HUES48 (cell line): ENCODE results near the gene ACRBP.
A peak's percentile ranks its signal among the peaks of the same experiment; 100 is the strongest.

Source experiments
- H3K27ac ChIP-seq: one replicate; pipeline ENCODE4 v1.7.0; 2013; ENCODE audit warnings: low read depth, low read length, inconsistent platforms
- H3K27me3 ChIP-seq: 2 replicates; pipeline ENCODE4 v1.6.1; 2013; ENCODE audit warnings: mild to moderate bottlenecking, low read length; ENCODE audit not compliant: control insufficient read depth, insufficient read depth
- H3K36me3 ChIP-seq: 2 replicates; pipeline ENCODE4 v1.6.1; 2013; ENCODE audit warnings: low read length; ENCODE audit not compliant: control insufficient read depth, insufficient read depth
- H3K4me1 ChIP-seq: 2 replicates; pipeline ENCODE4 v1.6.1; 2013; ENCODE audit warnings: mild to moderate bottlenecking, low read length; ENCODE audit not compliant: control insufficient read depth, insufficient read depth
- H3K4me3 ChIP-seq: 2 replicates; pipeline ENCODE4 v1.5.1; 2013; ENCODE audit warnings: mild to moderate bottlenecking, low read depth, low read length
- H3K9ac ChIP-seq: 2 replicates; pipeline ENCODE4 v1.6.1; 2013; ENCODE audit warnings: mild to moderate bottlenecking, low read depth, low read length, moderate library complexity
- H3K9me3 ChIP-seq: 2 replicates; pipeline ENCODE4 v1.6.1; 2013; ENCODE audit warnings: low read length; ENCODE audit not compliant: control insufficient read depth, insufficient read depth

The ACRBP gene

GRCh38 chr12:6676962-6677361 lies 29.7 kb upstream of the ACRBP start:
- Histone ChIP-seq H3K9me3 (no peaks in the 10 kb centered on the region), H3K9ac (no peak overlapping the region), H3K4me1 (no peaks in the 10 kb centered on the region), H3K36me3 (peaks cover 92% of the 10 kb centered on the region), H3K4me3 (no peak overlapping the region), H3K27me3 (no peaks in the 10 kb centered on the region), H3K27ac (no peak overlapping the region)

DNA sequence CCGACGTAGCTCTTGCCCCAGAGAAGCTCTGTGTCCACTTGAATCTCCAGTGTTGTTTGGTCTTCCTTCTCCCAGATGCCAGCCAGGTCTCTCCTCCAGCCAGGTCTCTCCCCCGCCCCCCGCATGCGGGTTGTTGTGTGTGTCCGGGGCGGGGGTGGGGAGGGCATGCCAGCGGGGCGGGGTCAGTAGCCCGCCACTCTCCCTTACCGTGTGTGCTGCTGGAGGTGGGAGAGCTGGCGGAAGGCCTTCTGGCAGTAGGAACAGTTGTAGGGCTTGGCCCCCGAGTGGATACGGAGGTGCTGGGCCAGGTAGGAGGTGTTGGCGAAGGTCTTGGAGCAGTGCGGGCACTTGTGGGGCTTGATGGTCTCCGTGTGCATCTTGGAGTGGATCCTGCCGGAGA lies 24.9 kb upstream of the ACRBP start:
- H3K27ac ChIP-seq, result no peak overlapping the region
- no peaks in the 10 kb centered on the region for H3K9me3 ChIP-seq
- H3K36me3 ChIP-seq, result peaks cover 93% of the 10 kb centered on the region
- no peak overlapping the region for H3K9ac ChIP-seq
- no peak overlapping the region for H3K4me3 ChIP-seq
- no peaks in the 10 kb centered on the region for H3K4me1 ChIP-seq
- H3K27me3 ChIP-seq, result no peaks in the 10 kb centered on the region

DNA sequence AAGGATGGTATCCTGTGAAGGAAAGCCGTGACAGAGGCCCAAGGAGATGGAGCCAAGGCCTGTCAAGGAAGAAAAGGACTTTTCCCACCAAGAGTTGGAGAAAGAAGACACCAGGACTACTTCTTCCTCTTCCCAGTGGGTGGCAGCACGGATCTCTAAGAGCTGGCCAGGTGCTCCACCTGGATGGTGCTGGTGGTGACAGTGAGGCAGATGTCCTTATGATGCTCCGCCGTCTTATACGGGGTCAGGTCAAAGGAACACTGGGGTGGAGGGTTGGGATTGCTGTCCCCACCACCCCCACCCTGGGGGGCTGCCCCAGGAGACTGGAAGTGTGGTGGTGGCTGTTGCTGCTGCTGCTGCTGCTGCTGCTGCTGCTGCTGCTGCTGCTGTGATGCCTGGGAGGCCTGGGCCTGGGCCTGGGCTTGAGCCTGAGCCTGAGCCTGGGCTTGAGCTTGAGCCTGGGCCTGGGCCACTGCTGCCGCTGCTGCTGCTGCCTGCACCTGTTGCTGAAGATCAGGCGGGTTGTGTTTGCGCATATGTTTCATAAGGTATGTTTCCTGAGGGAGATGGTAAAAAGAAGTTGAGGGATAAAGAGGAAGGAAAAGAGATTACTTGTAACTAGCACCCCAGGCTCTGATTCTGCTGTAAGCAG lies 20.5 kb upstream of the ACRBP start:
- H3K36me3 ChIP-seq, result peaks cover 56% of the 10 kb centered on the region
- no peaks in the 10 kb centered on the region for H3K9me3 ChIP-seq
- H3K9ac ChIP-seq, result no peak overlapping the region
- H3K4me3 ChIP-seq, result no peak overlapping the region
- H3K27me3 ChIP-seq, result no peaks in the 10 kb centered on the region
- H3K4me1 ChIP-seq, result no peaks in the 10 kb centered on the region
- no peak overlapping the region for H3K27ac ChIP-seq

- Histone ChIP-seq H3K27ac (no peak overlapping the region), H3K4me3 (no peak overlapping the region), H3K36me3 (peaks cover 43% of the 10 kb centered on the region), H3K27me3 (no peaks in the 10 kb centered on the region), H3K9ac (no peak overlapping the region), H3K9me3 (no peaks in the 10 kb centered on the region), H3K4me1 (no peaks in the 10 kb centered on the region)
Measured at GRCh38 chr12:6666211-6666610, 19.0 kb upstream of the ACRBP start.

DNA sequence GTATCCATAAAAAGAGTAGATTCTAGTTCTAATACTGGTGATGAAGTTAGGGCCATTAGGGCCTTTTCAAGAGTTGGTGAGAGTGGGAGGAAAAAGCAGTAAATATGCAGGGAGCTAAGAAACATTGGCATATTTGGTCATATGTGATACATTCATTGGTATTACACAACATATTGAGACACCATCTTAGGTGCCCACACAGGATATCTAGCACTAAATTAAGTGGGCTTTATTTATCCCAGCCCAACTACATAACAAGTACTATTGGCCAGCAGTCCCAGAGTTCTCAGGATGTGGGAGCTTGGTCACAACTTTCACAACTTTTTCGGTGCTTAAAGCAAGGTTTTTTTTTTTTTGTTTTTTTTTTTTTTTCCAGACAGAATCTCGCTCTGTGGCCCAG lies 17.7 kb upstream of the ACRBP start:
- H3K27ac ChIP-seq, result no peak overlapping the region
- no peaks in the 10 kb centered on the region for H3K4me1 ChIP-seq
- H3K27me3 ChIP-seq, result no peaks in the 10 kb centered on the region
- no peak overlapping the region for H3K9ac ChIP-seq
- peaks cover 30% of the 10 kb centered on the region for H3K36me3 ChIP-seq
- H3K4me3 ChIP-seq, result no peak overlapping the region
- H3K9me3 ChIP-seq, result no peaks in the 10 kb centered on the region

DNA sequence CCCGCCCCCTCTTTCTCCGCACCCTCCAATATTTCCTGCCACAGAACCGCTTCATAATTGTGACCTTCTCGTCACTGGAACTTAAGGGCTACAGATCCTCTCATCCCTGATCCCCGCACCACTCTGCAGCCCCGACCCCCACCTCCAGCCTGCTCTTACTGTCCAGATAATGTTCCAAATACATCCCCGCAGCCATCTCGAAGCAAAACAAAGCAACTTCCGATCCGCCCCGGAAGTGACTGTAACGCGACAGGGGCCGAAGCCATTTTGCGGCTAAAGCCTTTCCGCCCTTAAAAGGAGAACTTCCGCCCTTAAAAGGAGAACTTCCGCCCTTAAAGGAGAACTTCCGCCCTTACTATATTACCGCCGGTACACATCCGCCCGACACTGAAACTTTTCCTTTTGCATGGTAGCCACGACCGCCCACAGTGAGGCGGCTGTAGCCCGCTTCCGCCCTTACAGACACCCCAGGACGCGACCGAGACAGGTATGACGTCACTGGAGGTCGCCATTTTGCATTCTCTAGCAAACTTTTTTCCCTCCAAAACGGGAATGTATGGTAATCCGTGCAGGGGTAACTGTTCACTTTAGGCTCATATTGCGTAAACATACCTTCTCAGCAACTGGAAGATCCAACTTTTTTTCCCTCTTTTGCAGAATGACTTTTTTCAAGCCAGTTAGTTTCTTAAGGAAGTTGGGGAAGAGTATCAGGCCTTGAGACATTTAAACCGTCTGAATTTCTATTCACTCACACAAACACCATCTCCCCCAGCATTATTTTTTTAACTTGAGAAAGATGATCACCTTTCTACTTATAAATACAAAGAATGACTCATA lies 15.9 kb upstream of the ACRBP start, which contains the start of gene ING4:
Gene ING4 (minus strand): TSS at position 214 of the 837 bp plus-strand sequence. CDS start 18 bp downstream, at position 196.
- Histone ChIP-seq H3K27ac (peak within 1 kb of the TSS; percentile 88), H3K4me1 (no peaks in the 10 kb centered on the region), H3K27me3 (no peaks in the 10 kb centered on the region), H3K9ac (peak within 1 kb of the TSS; percentile 80), H3K9me3 (no peaks in the 10 kb centered on the region), H3K4me3 (peak within 1 kb of the TSS; percentile 98), H3K36me3 (peaks cover 15% of the 10 kb centered on the region)

- Histone ChIP-seq H3K27me3 (no peaks in the 10 kb centered on the region), H3K9ac (peak overlapping the region; percentile 80), H3K9me3 (no peaks in the 10 kb centered on the region), H3K4me3 (peak overlapping the region; percentile 98), H3K27ac (peak overlapping the region; percentile 85), H3K4me1 (no peaks in the 10 kb centered on the region), H3K36me3 (peaks cover 9% of the 10 kb centered on the region)
Measured at GRCh38 chr12:6662602-6662905, 15.3 kb upstream of the ACRBP start.

- no peak overlapping the region for H3K9ac ChIP-seq
- H3K4me3 ChIP-seq, result no peak overlapping the region
- H3K9me3 ChIP-seq, result no peaks in the 10 kb centered on the region
- peaks cover 47% of the 10 kb centered on the region for H3K36me3 ChIP-seq
- no peak overlapping the region for H3K27ac ChIP-seq
- no peaks in the 10 kb centered on the region for H3K4me1 ChIP-seq
- no peaks in the 10 kb centered on the region for H3K27me3 ChIP-seq
Measured at GRCh38 chr12:6653987-6654386, 6.8 kb upstream of the ACRBP start.

DNA sequence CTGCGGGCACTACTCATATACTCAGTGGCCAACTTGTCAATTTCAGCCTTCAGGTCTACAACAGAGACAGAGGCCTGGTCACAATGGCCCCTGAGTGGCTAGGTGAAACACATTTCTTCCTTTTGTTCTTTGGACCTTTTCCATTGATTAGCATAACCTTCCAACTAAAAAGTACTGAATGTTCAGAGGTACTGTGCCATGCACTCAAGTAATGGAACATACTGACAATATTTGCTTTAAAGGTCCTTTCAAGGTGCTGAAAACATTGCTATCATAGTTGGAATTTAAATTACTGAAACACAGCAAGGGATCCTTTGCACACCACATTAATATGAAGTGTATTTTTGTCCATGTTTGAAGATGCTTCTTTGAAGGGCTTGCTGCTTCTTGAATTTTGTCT lies 6.1 kb upstream of the ACRBP start:
- Histone ChIP-seq H3K9ac (no peak overlapping the region), H3K27me3 (no peaks in the 10 kb centered on the region), H3K4me1 (no peaks in the 10 kb centered on the region), H3K27ac (no peak overlapping the region), H3K36me3 (peaks cover 49% of the 10 kb centered on the region), H3K4me3 (no peak overlapping the region), H3K9me3 (no peaks in the 10 kb centered on the region)

DNA sequence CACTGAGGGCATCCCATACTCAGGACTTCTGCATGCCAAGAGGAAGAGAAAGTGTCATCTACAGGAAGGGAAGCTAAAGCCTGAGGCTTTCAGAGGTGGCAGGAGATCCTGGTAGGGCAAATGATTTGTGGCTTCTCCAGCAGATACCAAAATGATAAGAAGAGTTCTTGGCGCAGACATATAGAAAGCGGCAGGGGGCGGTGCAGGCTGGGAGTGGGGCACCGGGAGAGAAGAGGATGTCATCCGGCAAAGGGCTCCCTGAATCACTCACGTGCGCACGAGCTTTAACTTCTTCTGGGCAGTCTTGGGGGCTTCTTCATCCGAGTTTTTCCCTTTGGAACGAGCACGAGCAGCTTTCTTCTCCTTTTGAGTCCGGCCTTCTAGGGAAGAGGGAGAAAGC lies 5.2 kb upstream of the ACRBP start:
- Histone ChIP-seq H3K27me3 (no peaks in the 10 kb centered on the region), H3K9me3 (no peaks in the 10 kb centered on the region), H3K36me3 (peaks cover 49% of the 10 kb centered on the region), H3K9ac (no peak overlapping the region), H3K4me1 (no peaks in the 10 kb centered on the region), H3K27ac (no peak overlapping the region), H3K4me3 (no peak overlapping the region)

- Histone ChIP-seq H3K36me3 (peaks cover 40% of the 10 kb centered on the region), H3K27me3 (peaks cover 6% of the 10 kb centered on the region; the same call in 1 of the 2 replicates), H3K4me3 (no peak overlapping the region), H3K9me3 (no peaks in the 10 kb centered on the region), H3K27ac (no peak overlapping the region), H3K4me1 (no peaks in the 10 kb centered on the region), H3K9ac (no peak overlapping the region)
Measured at GRCh38 chr12:6650832-6651231, 3.6 kb upstream of the ACRBP start.
